Left forelimb (tissue), 1 donor: Measurements from ENCODE around the gene TGIF2.
"Not testable (repeated sequence)": the region's sequence is repeated elsewhere in the genome, so short reads cannot be mapped to it uniquely, and the experiment has no call there.

Source experiments
- DNase-seq: peaks from one replicate; pipeline ENCODE4 v3.0.0-alpha.2; 2018; ENCODE audit warnings: low spot score

Gene TGIF2

GRCh38 chr20:36579996-36580545 lies 6.7 kb downstream of the TGIF2 start:
- DNase-seq = no peak

GRCh38 chr20:36582322-36582721 lies 8.9 kb downstream of the TGIF2 start:
- DNase-seq = no peak

DNA sequence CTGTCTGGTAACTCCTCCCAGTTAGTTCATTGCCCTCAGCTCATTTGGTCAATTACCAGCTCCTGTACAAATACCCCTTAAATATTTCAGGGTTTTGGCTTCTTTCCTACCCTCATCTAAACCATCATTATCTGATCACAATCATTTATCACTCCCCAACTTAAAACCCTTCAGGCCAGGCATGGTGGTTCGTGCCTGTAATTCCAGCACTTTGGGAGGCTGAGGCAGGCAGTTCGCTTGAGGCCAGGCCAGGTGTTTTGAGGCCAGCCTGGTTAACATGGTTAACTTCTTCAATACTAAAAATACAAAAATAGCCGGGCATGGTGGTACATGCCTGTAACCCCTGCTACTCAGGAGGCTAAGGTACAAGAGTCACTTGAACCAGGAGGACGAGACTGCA lies 9.4 kb downstream of the TGIF2 start:
- DNase-seq = no peak

- no peak for DNase-seq
Observed at GRCh38 chr20:36584018-36584481, 10.7 kb downstream of the TGIF2 start.

DNA sequence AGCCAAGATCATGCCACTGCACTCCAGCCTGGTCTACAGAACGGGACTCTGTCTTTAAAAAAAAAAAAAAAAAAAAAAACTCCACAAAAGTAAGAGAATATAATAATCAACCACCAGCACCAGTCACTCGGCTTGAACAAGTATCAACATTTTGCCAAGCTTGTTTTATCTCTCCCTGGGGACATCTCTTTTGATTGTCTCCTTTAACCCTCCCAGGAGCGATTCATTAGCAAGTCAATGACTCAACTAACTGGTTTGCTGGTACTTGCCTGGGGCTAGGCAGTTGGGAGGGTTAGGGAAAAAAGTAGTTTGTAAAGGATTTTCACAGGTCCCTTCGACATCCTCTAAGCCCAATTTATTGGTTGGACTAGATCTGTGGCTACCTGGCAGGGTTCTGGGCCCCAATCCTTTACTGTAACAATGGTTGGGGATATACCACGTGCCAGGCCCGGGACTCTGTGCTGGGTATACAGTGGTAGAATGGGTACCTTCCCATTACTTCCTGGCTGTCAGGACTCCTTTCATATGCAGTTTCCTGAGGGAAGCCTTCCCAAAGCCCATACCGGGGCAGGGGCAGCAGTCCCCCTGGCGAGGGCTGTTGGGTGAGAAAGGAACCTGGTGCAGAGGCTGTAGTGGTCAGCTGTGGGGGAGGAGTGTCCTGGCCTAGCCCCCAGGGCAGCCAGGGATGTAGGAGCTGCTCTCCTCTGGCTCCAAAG lies 12.2 kb downstream of the TGIF2 start:
- no peak for DNase-seq

- no peak for DNase-seq
Observed at GRCh38 chr20:36587388-36588070, 14.1 kb downstream of the TGIF2 start.

GRCh38 chr20:36591281-36591680 lies 17.9 kb downstream of the TGIF2 start:
- DNase-seq = no peak

GRCh38 chr20:36591854-36592641 lies 18.7 kb downstream of the TGIF2 start:
- DNase-seq = no peak

- no peak for DNase-seq
Observed at GRCh38 chr20:36593347-36593929, 20.0 kb downstream of the TGIF2 start.

GRCh38 chr20:36599912-36600345 lies 26.5 kb downstream of the TGIF2 start:
- no peak for DNase-seq

GRCh38 chr20:36601540-36601939 lies 28.1 kb downstream of the TGIF2 start:
- no peak for DNase-seq

DNA sequence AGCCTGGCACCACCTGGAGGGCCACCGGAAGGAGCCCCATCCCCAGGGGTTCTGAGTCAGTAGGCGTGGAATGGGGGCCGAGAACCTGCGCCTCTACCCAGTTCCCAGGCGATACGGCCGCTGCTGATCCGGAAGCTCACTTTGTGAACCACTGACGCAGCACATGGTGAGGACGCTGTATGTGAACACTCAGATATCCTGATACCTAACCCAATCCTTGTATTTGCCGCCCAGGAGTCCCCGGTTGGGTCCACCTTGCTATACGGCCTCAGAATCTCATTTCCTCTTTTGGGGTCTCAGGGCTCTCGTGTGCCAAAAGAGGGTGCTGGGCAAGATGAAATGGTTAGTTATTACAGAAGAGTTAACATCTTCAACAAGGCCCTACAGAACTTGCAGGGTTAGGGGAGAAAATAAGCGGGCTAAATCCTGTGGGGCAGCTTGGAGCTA lies 31.6 kb downstream of the TGIF2 start:
- DNase-seq = no peak

DNA sequence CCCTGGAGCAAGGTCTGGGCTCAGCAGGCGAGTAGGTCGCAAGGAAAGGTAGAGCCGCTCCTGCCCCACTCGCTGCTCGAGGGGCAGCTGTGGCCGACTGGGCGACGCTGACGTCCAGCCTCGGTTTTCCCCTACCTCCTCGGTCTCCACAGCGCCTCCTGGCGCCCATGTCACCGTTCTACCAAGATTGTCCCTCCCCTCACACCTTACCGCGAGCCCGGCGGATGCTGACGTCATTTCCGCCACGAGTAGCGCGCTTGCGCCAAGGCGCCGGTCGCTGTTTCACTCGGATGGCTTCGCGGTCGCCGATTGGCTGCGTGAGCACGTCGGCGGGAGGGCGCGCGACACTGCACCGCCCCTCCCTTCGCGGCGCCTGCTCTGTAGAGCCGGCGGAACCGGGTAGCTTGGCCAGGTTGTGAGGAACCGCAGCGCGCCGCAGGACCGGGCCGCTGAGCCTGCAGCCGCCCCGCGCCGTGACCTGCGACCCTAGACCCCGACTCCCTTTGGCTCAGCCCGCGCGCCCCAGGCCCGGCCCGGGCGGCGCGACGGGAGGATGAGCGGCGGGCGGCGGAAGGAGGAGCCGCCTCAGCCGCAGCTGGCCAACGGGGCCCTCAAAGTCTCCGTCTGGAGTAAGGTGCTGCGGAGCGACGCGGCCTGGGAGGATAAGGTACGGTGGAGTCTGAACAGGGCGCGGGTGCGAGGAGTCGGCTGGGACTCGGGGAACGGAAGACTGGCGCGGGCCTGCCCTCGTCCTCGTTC lies 32.2 kb downstream of the TGIF2 start, which contains the start of gene RAB5IF:
TSS of gene RAB5IF (plus strand) at position 381 of the 759 bp plus-strand sequence. CDS start at position 554, 173 bp downstream.
- DNase-seq = peak; percentile 99

DNA sequence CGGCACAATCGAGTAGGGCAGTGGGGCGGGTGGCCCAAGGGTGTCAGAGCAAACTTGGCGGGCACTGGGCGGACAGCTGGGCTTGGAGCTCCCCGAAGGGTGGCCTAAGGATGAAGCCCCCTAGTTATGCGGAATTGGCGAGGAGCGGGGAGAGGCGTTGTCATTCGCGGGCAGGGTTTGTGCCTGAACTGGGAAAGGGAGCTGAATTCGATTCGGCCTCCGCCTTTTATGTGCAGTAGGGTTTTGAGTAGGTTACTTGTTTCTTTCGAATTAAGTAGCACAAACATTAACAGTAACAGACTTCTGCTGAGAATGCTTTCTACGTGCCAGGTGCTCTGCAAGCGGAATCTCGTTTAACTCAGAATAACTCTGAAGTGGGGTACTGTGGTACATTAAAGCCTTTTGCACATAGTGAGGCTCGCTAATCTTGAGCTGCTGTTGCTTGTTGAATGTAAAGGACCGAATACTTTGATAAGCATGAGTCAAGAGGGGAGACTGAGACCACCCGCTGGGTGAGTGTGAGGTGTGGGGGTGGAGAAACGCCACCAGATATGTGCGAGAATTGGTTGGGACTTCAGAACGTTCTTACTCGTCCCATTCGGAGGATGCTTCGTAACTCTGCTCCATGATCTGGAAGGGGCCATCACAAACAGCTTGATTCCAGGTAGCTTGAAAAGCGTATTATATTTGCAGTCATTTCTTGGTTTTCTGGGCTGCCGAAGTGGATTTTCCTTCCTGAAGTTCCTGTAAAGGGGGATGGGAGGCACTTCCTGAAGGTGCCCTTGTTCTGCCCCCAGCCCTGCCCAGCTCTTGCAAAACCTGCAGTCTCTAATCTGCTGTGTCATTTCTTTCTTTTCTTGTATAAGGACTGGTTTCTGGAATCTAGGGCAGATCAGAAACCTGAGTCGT lies 33.0 kb downstream of the TGIF2 start:
- DNase-seq = no peak

DNA sequence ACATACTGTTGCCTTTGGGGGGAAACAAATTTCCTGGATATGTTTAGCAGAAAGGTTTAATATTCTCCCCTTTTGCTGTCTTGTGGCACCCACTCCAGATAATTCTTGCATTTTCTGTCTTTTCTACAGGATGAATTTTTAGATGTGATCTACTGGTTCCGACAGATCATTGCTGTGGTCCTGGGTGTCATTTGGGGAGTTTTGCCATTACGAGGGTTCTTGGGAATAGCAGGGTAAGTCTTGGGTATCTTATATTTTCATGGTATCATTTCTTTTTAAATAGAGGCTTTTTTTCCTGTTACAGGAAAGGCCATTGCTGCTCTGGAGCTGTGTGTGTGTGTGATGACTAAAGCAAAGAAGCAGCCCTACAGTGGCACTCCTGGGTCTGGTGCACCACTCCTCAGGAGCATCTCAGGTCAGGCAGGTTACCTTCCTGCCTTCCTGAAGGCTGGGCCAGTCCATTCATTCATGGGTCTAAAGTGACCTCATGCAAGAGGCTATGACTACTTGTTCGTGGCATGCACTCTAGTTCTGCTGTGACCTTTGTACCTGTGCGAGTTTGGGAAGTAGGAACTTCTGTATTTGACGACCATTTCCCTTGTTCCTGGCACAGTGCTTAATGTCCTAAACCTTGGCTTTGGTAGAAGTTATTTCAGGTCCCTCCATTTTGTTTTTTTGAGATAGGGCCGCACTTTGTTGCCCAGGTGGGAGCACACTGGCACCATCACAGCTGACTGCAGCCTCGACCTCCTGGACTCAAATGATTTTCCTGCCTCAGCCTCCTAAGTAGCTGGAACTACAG lies 34.4 kb downstream of the TGIF2 start:
- DNase-seq = no peak

- not testable (repeated sequence) for DNase-seq
Observed at GRCh38 chr20:36608388-36608728, 35.0 kb downstream of the TGIF2 start.

GRCh38 chr20:36611625-36612024 lies 38.2 kb downstream of the TGIF2 start:
- no peak for DNase-seq

GRCh38 chr20:36613974-36614373 lies 40.6 kb downstream of the TGIF2 start:
- DNase-seq = no peak
